ENCODE data around the gene GRK5. TPM values are rescaled to one million over a fixed set of nuclear protein-coding genes. Genes with fewer than 3 reads are reported as not detected.

The GRK5 gene
- total and polyA plus RNA-seq, 9 of the 15 experiments (the other 6 are each of a cell fraction or from before 2014, with no cell fraction given) = 0.46 to 0.83 (median 0.67) TPM; not detected in 2

DNA sequence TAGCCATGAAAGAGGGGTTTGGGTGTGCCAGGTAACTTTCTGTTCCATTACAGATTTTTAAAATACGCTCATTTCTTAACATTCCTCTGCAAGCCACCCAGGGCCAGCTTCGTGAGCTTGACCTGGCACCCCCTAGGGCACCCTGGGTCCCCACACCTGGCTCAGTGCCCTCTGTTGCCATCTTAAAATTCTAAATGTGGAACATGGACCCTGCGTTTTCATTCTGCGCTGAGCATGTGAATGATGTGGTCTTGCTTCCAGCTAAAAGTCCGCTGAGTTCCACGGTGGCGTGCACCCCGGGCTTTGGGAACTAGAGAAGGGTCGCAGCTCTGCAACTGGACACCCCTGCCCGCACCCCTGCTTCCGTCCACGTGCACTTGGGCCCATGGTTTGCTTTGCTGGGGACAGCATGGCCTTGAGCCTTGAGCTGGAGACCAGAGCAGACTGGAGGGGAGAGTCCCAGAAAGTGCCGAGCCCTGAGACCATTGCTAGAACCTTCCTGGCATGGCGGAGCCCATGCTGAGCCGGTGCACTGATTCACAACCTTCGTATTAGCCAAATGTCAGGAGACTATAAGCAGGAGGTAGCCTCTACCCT, 244.0 kb downstream of the GRK5 start:
- in situ Hi-C loops (cut with MboI) = no loop called here
- FAIRE-seq = no peak
- H3K4me2 ChIP-seq (ENCODE audit: insufficient read depth, low read length) = no peak overlapping the region
- H2AFZ ChIP-seq (ENCODE audit: low read depth, low read length) = no peak overlapping the region
- DNase-seq (ENCODE audit: extremely low read depth in 1 of 4, low spot score in 3 of 4) = no peak
- intact Hi-C loops (cut with micrococcal nuclease) = no loop called here
- no TSS peak for BruUV-seq (replicated peaks)
- no peaks in the 10 kb centered on the region for H3K9me1 ChIP-seq (ENCODE audit: control insufficient read depth, insufficient read depth, low read length)
- H3K27ac ChIP-seq (ENCODE audit: extremely low read depth, low read depth, low read length) = no peak overlapping the region
- TF ChIP-seq, protein P1, sequence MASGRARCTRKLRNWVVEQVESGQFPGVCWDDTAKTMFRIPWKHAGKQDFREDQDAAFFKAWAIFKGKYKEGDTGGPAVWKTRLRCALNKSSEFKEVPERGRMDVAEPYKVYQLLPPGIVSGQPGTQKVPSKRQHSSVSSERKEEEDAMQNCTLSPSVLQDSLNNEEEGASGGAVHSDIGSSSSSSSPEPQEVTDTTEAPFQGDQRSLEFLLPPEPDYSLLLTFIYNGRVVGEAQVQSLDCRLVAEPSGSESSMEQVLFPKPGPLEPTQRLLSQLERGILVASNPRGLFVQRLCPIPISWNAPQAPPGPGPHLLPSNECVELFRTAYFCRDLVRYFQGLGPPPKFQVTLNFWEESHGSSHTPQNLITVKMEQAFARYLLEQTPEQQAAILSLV (tag; IDR thresholded peaks at IDR 0.05) = no peak
- no peak for TF ChIP-seq MECOM (CRISPR knock-in tag; IDR thresholded peaks at IDR 0.05)
- TF ChIP-seq NEUROD1 (IDR thresholded peaks at IDR 0.05; ENCODE audit: borderline replicate concordance, low read depth, low read length, partially characterized antibody) = no peak
- TF ChIP-seq SP2 (IDR thresholded peaks at IDR 0.05; ENCODE audit: extremely low read depth, low read depth, low read length, poor library complexity, severe bottlenecking) = no peak
- no peak for TF ChIP-seq BHLHE40 (IDR thresholded peaks at IDR 0.05; ENCODE audit: low read length)
- no peak for TF ChIP-seq MAFK (IDR thresholded peaks at IDR 0.05; ENCODE audit: low read length)
- TF ChIP-seq SIRT6 (IDR thresholded peaks at IDR 0.05; ENCODE audit: low read depth, low read length) = no peak
- no peak for TF ChIP-seq MXI1 (IDR thresholded peaks at IDR 0.05; ENCODE audit: low read depth, low read length)
- no peak for TF ChIP-seq NCOA6 (IDR thresholded peaks at IDR 0.05)
- no peak for TF ChIP-seq FOS (IDR thresholded peaks at IDR 0.05; ENCODE audit: extremely low read depth, insufficient read length)
- no peak for TF ChIP-seq LARP7 (IDR thresholded peaks at IDR 0.05)
- TF ChIP-seq, protein P2, sequence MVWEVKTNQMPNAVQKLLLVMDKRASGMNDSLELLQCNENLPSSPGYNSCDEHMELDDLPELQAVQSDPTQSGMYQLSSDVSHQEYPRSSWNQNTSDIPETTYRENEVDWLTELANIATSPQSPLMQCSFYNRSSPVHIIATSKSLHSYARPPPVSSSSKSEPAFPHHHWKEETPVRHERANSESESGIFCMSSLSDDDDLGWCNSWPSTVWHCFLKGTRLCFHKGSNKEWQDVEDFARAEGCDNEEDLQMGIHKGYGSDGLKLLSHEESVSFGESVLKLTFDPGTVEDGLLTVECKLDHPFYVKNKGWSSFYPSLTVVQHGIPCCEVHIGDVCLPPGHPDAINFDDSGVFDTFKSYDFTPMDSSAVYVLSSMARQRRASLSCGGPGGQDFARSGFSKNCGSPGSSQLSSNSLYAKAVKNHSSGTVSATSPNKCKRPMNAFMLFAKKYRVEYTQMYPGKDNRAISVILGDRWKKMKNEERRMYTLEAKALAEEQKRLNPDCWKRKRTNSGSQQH (CRISPR knock-in tag; IDR thresholded peaks at IDR 0.05) = no peak
- TF ChIP-seq SOX6 (IDR thresholded peaks at IDR 0.05) = no peak
- TF ChIP-seq GTF2E2 (tag; IDR thresholded peaks at IDR 0.05) = no peak
- no peak for TF ChIP-seq CBFA2T2 (conservative IDR thresholded peaks at IDR 0.05)
- TF ChIP-seq JUND (IDR thresholded peaks at IDR 0.05; ENCODE audit: borderline replicate concordance, low read depth, low read length) = no peak
- no peak for TF ChIP-seq JUND (tag; IDR thresholded peaks at IDR 0.05; ENCODE audit: borderline replicate concordance, low read depth, low read length)
- TF ChIP-seq, protein P3, sequence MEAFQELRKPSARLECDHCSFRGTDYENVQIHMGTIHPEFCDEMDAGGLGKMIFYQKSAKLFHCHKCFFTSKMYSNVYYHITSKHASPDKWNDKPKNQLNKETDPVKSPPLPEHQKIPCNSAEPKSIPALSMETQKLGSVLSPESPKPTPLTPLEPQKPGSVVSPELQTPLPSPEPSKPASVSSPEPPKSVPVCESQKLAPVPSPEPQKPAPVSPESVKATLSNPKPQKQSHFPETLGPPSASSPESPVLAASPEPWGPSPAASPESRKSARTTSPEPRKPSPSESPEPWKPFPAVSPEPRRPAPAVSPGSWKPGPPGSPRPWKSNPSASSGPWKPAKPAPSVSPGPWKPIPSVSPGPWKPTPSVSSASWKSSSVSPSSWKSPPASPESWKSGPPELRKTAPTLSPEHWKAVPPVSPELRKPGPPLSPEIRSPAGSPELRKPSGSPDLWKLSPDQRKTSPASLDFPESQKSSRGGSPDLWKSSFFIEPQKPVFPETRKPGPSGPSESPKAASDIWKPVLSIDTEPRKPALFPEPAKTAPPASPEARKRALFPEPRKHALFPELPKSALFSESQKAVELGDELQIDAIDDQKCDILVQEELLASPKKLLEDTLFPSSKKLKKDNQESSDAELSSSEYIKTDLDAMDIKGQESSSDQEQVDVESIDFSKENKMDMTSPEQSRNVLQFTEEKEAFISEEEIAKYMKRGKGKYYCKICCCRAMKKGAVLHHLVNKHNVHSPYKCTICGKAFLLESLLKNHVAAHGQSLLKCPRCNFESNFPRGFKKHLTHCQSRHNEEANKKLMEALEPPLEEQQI (IDR thresholded peaks at IDR 0.05) = no peak
- TF ChIP-seq RAD21 (CRISPR knock-in tag; conservative IDR thresholded peaks at IDR 0.05 in 1 of 2, IDR thresholded peaks at IDR 0.05 in 1 of 2) = no peak
- TF ChIP-seq SMAD4 (CRISPR knock-in tag; conservative IDR thresholded peaks at IDR 0.05) = no peak
- WGBS (ENCODE audit: insufficient coverage, low coverage, missing lambda C conversion rate) = 23% methylated on average over 15 of the region's 16 CpGs
- H3K9ac ChIP-seq (ENCODE audit: insufficient read depth in 1 of 2, low read depth in 2 of 2, low read length in 2 of 2) = no peak overlapping the region
- ChIA-PET CTCF (ENCODE audit: low intra/inter-chr PET ratio) (no interaction called here), POLR2A (interaction anchor here (0.5 kb wide), 1 partner anchor 397 kb away, joined by 3 read pairs; no protein-coding TSS in a partner anchor)
- H3K79me2 ChIP-seq (ENCODE audit: control insufficient read depth, insufficient read depth, low read length) = no peaks in the 10 kb centered on the region
- H3K4me1 ChIP-seq (replicated peaks in 1 of 2; ENCODE audit: control insufficient read depth in 2 of 2, insufficient read depth in 2 of 2, low read length in 2 of 2) = peaks cover 0 to 7% of the 10 kb centered on the region in 2 experiments; a peak in 2 of 5 replicates
- H3K4me3 ChIP-seq = no peak overlapping the region
- peaks cover 0 to 65% of the 10 kb centered on the region in 2 experiments; a peak in 4 of 5 replicates for H3K27me3 ChIP-seq (ENCODE audit: control insufficient read depth in 2 of 2, insufficient read depth in 2 of 2, low read length in 2 of 2)
- H4K20me1 ChIP-seq (replicated peaks; ENCODE audit: control insufficient read depth, insufficient read depth, low read length) = no peaks in the 10 kb centered on the region
- no peak for ATAC-seq
- no peaks in the 10 kb centered on the region for H3K36me3 ChIP-seq (ENCODE audit: control insufficient read depth, insufficient read depth, low read length)
- no peaks in the 10 kb centered on the region for H3K9me3 ChIP-seq (replicated peaks; ENCODE audit: control insufficient read depth, insufficient read depth, low read depth, low read length)

Measured in K562 (cell line).